Posterior vena cava (tissue), 2 donors: ENCODE measurements around the gene GNAI2. TPM values are rescaled to one million over a fixed set of nuclear protein-coding genes. Genes with fewer than 3 reads are reported as not detected.
"Not testable (repeated sequence)": the region's sequence is repeated elsewhere in the genome, so short reads cannot be mapped to it uniquely, and the experiment has no call there.

Source experiments
- DNase-seq: peaks from one replicate; pipeline ENCODE4 v3.0.0-alpha.2; 2020; ENCODE audit warnings: low spot score
- intact Hi-C, 2 donors: fragments of 100-400 bp; cut with DNase I; formaldehyde crosslinking; loops; one replicate each; pipeline versions ENCODE4 v1.14.1 to v1.14.2; 2022 to 2023
- total RNA-seq, 2 donors: library from RNA; stranded (reverse); fragmentation: NEBNext Ultra II Directional; extraction: Animal tissue kit (Norgen Biotek cat#: 25700); gene quantifications; one replicate each; pipeline ENCODE4 v1.2.1, GENCODE V29; 2021
- donor health status: DM: yes; HTN: yes; CAD: no.
- donor health status: DM: yes; HTN: yes; CAD: no.

The GNAI2 gene
- total RNA-seq, 2 donors from 2014 or later = 261 to 265 TPM

- intact Hi-C loops = no loop called here
Observed at GRCh38 chr3:50258029-50258680, 22.2 kb downstream of the GNAI2 start.

GRCh38 chr3:50258979-50259378 is 23.0 kb downstream of the GNAI2 start:
- DNase-seq = no peak
- intact Hi-C loops = no loop called here

More at GRCh38 chr3:50258029-50258680, 22.2 kb downstream of the GNAI2 start:
- peak; percentile 79 for DNase-seq

- DNase-seq = no peak
- intact Hi-C loops = no loop called here
Observed at GRCh38 chr3:50259432-50260026, 23.5 kb downstream of the GNAI2 start.

- intact Hi-C loops = no loop called here
- peak; percentile 98 for DNase-seq
Observed at GRCh38 chr3:50260027-50260941, 24.3 kb downstream of the GNAI2 start.

GRCh38 chr3:50260942-50261441 is 25.0 kb downstream of the GNAI2 start:
- no peak for DNase-seq
- intact Hi-C loops = no loop called here

GRCh38 chr3:50261505-50261904 is 25.5 kb downstream of the GNAI2 start:
- intact Hi-C loops = no loop called here
- DNase-seq = no peak

GRCh38 chr3:50262200-50262599 is 26.2 kb downstream of the GNAI2 start:
- intact Hi-C loops, DNase-seq: not testable (repeated sequence)

- intact Hi-C loops = no loop called here
- no peak for DNase-seq
Observed at GRCh38 chr3:50262778-50263177, 26.8 kb downstream of the GNAI2 start.

GRCh38 chr3:50263478-50264382 is 27.7 kb downstream of the GNAI2 start:
- no peak for DNase-seq
- intact Hi-C loops = no loop called here

- intact Hi-C loops = no loop called here
- DNase-seq = peak; percentile 91
Observed at GRCh38 chr3:50264383-50264963, 28.5 kb downstream of the GNAI2 start.

GRCh38 chr3:50264964-50265485 is 29.0 kb downstream of the GNAI2 start:
- DNase-seq = no peak
- intact Hi-C loops = no loop called here

GRCh38 chr3:50265571-50265970 is 29.6 kb downstream of the GNAI2 start:
- intact Hi-C loops = no loop called here
- DNase-seq = no peak

- intact Hi-C loops = no loop called here
- no peak for DNase-seq
Observed at GRCh38 chr3:50266017-50266416, 30.0 kb downstream of the GNAI2 start.

- intact Hi-C loops = no loop called here
- DNase-seq = no peak
Observed at GRCh38 chr3:50266836-50267235, 30.8 kb downstream of the GNAI2 start.

GRCh38 chr3:50267280-50267913 is 31.4 kb downstream of the GNAI2 start:
- peak; percentile 87 for DNase-seq
- intact Hi-C loops = no loop called here

- no peak for DNase-seq
- intact Hi-C loops = no loop called here
Observed at GRCh38 chr3:50268276-50268675, 32.3 kb downstream of the GNAI2 start.

GRCh38 chr3:50268703-50269451 is 32.9 kb downstream of the GNAI2 start, which contains the start of gene SEMA3B:
TSS of gene SEMA3B (plus strand) at chr3:50269147. CDS start at chr3:50269241, 94 bp downstream.
- intact Hi-C loops = no loop called here
- peak; percentile 82 for DNase-seq
